HG03064 (cell line): ENCODE data around the gene HADHA.

Experiments used
- ATAC-seq: cut with Tn5 transposase; IDR thresholded peaks from one replicate; pipeline ENCODE4 v1.9.1; 2021; ENCODE audit warnings: low read depth; ENCODE audit not compliant: unreplicated experiment

Gene HADHA

GRCh38 chr2:26195040-26195984 lies 49.1 kb downstream of the HADHA start:
- ATAC-seq = no peak

- no peak for ATAC-seq
These were observed 50.7 kb downstream of the HADHA start for GRCh38 chr2:26193578-26194231.

GRCh38 chr2:26191316-26192159 lies 52.9 kb downstream of the HADHA start:
- ATAC-seq = no peak

- ATAC-seq = no peak
These were observed 54.1 kb downstream of the HADHA start for GRCh38 chr2:26190369-26190768.

GRCh38 chr2:26189751-26190150 lies 54.7 kb downstream of the HADHA start:
- ATAC-seq = no peak

GRCh38 chr2:26189123-26189522 lies 55.3 kb downstream of the HADHA start:
- ATAC-seq = no peak

- ATAC-seq = no peak
These were observed 56.8 kb downstream of the HADHA start for GRCh38 chr2:26187537-26188104.

- no peak for ATAC-seq
These were observed 57.3 kb downstream of the HADHA start for GRCh38 chr2:26187114-26187513.

GRCh38 chr2:26185954-26186770 lies 58.3 kb downstream of the HADHA start:
- no peak for ATAC-seq

- no peak for ATAC-seq
These were observed 59.0 kb downstream of the HADHA start for GRCh38 chr2:26185304-26185928.

- no peak for ATAC-seq
These were observed 59.7 kb downstream of the HADHA start for GRCh38 chr2:26184555-26185303.

GRCh38 chr2:26184121-26184520 lies 60.3 kb downstream of the HADHA start:
- ATAC-seq = no peak

GRCh38 chr2:26182887-26183630 lies 61.4 kb downstream of the HADHA start:
- no peak for ATAC-seq

GRCh38 chr2:26182441-26182840 lies 62.0 kb downstream of the HADHA start:
- no peak for ATAC-seq

- ATAC-seq = no peak
These were observed 65.0 kb downstream of the HADHA start for GRCh38 chr2:26179446-26179913.

- ATAC-seq = no peak
These were observed 65.5 kb downstream of the HADHA start for GRCh38 chr2:26178746-26179436.

- no peak for ATAC-seq
These were observed 66.2 kb downstream of the HADHA start for GRCh38 chr2:26178246-26178645.
